ENCODE results near the gene ROBO3.

GRCh38 chr11:124861670-124862069, 3.6 kb upstream of the ROBO3 start:
- no peak for TF ChIP-seq CTCF (IDR thresholded peaks at IDR 0.05)
- TF ChIP-seq POLR2A (IDR thresholded peaks at IDR 0.05; ENCODE audit: low read depth): no peak
